GM12872 (cell line): ENCODE measurements around the gene PLCD1.
A peak's percentile ranks its signal among the peaks of the same experiment; 100 is the strongest.

Experiments
- TF ChIP-seq, protein P1 (sequence below): IDR thresholded peaks from 3 replicates; pipeline ENCODE4 v1.5.1; 2011; ENCODE audit warnings: low read depth, mild to moderate bottlenecking, low read length, moderate library complexity; ENCODE audit not compliant: insufficient read depth

Gene PLCD1

DNA sequence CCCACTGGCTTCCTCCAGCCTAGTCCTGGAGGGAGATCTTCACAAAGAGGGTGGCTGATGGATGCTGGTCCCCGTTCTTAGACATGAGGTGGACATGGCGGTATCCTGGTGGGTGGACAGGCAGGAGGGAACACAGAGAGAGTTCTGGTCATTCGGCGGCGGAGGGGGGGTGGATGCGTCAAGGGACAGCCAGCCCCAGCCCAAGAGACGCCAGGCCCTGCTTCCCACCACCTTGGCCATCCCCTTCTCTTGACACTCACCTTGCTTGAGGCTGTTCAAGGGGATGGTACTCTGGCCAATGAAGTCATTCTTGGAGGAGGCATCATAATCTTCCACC, 21.7 kb downstream of the PLCD1 start:
- TF ChIP-seq, protein P1, sequence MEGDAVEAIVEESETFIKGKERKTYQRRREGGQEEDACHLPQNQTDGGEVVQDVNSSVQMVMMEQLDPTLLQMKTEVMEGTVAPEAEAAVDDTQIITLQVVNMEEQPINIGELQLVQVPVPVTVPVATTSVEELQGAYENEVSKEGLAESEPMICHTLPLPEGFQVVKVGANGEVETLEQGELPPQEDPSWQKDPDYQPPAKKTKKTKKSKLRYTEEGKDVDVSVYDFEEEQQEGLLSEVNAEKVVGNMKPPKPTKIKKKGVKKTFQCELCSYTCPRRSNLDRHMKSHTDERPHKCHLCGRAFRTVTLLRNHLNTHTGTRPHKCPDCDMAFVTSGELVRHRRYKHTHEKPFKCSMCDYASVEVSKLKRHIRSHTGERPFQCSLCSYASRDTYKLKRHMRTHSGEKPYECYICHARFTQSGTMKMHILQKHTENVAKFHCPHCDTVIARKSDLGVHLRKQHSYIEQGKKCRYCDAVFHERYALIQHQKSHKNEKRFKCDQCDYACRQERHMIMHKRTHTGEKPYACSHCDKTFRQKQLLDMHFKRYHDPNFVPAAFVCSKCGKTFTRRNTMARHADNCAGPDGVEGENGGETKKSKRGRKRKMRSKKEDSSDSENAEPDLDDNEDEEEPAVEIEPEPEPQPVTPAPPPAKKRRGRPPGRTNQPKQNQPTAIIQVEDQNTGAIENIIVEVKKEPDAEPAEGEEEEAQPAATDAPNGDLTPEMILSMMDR, result no peak

DNA sequence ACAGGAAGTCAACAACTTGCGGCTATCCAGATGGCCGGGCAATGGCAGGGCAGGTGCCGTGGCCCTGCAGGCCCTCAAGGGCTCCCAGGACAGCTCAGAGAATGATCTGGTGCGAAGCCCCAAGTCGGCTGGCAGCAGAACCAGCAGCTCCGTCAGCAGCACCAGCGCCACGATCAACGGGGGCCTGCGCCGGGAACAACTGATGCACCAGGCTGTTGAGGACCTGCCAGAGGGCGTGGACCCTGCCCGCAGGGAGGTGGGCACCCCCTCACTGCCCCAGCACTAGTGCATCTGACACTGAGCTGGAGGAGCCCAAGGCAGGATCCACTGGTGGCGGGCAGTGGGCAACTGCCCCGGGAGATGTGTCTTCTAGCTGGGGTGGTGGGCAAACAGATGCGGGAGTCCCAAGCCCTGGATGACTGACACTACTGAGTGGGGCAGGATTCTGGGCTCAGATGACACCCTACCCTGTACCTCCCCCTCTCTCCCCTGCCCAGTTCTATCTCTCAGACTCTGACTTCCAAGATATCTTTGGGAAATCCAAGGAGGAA, 22.9 kb downstream of the PLCD1 start:
- TF ChIP-seq, protein P1, result no peak

DNA sequence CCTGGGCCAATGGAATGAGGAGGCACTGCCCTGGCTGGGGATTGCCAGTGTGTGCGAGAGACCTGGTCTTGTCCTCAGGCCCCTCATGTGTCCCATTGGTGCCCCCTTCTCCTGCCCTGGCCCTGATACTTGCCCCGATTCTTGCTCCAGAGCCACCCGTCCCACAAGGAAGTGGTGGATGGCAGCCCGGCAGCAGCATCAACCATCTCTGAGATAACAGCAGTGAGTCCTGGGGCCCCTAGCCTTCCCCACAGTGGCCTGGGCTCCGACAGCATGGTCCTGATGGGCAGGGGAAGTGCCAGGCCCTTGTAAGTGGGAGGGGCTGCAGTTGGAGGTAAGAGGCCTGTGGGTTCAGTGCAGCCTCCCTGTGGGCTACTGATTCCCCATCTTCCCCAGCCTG, 23.4 kb downstream of the PLCD1 start:
- TF ChIP-seq, protein P1, result no peak

DNA sequence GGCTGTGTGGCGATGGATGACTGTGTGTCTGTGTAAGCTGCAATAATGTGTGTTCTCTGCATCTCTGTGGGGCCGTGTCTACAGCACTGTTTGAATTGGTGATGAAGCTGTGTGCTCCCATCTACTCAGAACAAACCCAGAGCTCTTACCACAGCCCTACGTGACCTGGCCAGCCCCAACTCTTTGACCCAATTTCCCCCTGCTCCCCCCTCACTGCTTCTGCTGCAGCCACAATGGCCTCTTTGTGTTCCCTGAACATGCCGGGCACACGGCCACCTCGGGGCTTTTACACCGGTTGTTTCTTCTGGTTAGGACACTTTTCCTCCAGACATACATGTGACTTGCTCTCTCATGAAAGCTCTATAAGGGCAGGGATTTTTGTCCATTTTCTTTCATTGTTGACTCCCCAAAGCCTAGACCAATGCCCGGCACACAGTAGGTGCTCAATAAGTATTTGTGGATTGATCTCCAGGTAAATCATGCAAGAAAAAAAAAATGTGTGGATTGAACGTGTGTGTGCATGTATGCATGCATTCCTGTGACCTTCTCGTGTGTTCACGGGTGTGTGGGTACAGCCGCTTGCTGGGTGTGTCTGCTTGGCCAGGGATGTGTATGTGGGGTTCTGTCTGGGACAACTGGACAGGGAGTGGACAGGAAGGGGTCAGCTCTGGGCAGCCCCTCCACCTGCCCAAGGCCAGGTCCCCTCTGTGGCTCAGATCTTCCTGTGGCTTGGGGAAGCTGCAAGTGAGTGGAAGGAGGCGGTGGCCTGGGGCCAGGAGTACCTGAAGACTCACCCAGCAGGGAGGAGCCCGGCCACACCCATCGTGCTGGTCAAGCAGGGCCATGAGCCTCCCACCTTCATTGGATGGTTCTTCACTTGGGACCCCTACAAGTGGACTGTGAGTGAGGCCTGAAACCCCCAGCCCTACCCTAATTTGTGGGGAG, 24.1 kb downstream of the PLCD1 start:
- TF ChIP-seq, protein P1, result no peak

DNA sequence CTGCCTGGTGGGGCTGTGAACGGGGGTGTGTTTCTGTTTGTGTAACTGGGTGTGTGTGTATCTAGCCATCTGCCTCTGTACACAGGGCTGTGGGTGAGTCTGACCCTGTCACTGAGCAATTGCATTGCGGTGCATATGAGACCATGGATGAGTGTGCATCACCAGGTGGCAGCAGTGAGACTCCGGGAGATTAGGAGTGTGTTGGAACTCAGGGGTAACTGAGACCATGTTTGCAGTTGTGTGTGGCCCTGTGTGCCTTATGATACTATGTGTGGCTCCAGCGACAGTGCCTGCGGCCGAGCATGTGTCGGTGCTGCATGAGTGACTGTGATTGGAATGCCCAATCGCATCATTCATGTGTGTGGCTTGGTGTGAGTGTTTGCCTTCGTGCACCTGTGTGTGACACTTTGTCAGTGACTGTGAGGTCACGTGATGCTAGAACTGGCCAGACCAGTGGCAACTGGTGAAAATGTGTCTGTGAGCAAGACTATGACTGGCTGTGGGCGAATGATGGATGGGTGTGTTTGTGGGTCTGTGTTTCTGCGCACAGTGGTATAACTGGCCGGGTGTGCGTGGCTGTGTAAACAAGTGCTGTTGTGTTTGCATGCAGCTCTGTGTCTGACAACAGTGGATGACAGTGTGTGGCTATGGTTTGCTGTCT, 24.9 kb downstream of the PLCD1 start:
- TF ChIP-seq, protein P1, result peak; percentile 76

DNA sequence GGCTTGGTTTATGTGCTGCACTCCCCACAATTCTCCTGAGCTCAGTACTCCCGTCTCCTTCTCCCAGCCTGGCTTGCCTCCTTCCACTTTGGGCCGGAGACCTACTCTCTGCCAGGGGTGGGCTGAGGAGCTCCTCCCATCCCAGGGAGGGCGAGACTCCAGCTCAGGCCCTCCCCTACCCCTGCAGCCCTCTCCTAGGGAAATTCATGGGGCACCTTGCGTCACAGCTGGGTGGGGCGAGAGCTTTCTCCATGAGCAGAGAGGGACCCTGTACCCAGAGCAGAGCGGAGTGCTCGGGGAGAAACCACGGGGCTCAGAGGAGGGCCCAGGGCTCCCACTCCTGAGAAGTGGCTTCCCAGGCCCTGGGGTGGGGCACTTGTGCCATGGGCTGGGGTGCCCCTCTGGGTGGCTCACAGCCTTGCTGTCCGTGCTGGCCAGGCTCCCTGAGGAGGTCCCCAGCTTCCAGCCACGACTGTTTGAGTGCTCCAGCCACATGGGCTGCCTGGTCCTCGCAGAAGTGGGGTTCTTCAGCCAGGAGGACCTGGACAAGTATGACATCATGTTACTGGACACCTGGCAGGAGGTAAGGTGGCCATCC, 25.5 kb downstream of the PLCD1 start:
- TF ChIP-seq, protein P1, result no peak

DNA sequence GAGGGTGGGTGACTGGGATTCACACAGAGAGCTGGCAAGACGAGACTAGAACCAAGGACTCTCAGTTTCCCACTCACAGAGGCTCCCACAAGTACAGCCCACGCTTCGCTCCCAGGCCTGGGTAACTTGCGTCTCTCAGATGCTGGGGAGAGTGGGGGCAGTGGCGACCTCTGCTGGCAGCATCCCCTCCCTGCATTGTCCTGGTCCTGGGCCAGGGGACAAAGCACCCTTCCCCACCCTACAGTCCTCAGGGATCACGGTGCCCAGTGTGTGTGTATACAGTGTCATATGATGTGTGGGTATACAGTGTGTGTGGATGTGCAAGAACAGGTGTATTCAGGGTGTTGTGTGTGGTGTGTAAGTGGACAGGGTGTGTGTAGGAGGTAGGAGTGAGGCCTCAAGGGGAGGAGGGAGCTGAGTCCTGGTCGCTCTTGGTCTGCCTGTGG, 26.0 kb downstream of the PLCD1 start:
- TF ChIP-seq, protein P1, result peak; percentile 95
